ENCODE results near the gene CTIF. TPM values are rescaled to one million over a fixed set of nuclear protein-coding genes. Genes with fewer than 3 reads are reported as not detected.

Gene CTIF
- total and polyA plus RNA-seq, 2 donors (not counting 1 experiment from before 2014, with no cell fraction given): 27.2 to 28.1 TPM

- DNase-seq (ENCODE audit: low read depth in 2 of 2): no peak
- Histone ChIP-seq H3K36me3 (ENCODE audit: control insufficient read depth, insufficient read depth, low read length) (no peaks in the 10 kb centered on the region), H3K9me3 (ENCODE audit: control insufficient read depth, insufficient read depth, low read depth, low read length) (no peaks in the 10 kb centered on the region), H2AFZ (ENCODE audit: low read length) (no peak overlapping the region), H3K9ac (ENCODE audit: insufficient read depth, low read length) (no peak overlapping the region), H3K4me1 (ENCODE audit: control insufficient read depth, extremely low read depth, insufficient read depth, low read length) (peaks cover 16% of the 10 kb centered on the region), H3K4me2 (ENCODE audit: extremely low read depth, insufficient read depth, low read length) (no peak overlapping the region), H3K27me3 (ENCODE audit: control insufficient read depth, insufficient read depth, low read length) (no peaks in the 10 kb centered on the region), H3K27ac (ENCODE audit: insufficient read depth, low read length) (no peak overlapping the region), H3K4me3 (replicated peaks in 1 of 4; ENCODE audit: control extremely low read depth in 1 of 4, insufficient read depth in 1 of 4, low read depth in 3 of 4, low read length in 4 of 4) (no peak overlapping the region), H3K79me2 (ENCODE audit: control insufficient read depth, insufficient read depth, low read length) (no peaks in the 10 kb centered on the region), H4K20me1 (ENCODE audit: control insufficient read depth, extremely low read depth, insufficient read depth, low read length) (no peaks in the 10 kb centered on the region)
- no peak for TF ChIP-seq CTCF (conservative IDR thresholded peaks at IDR 0.05 in 1 of 2, IDR thresholded peaks at IDR 0.05 in 1 of 2; ENCODE audit: low read depth in 1 of 2, low read length in 2 of 2)
- TF ChIP-seq EZH2 (IDR thresholded peaks at IDR 0.05; ENCODE audit: low read length, missing control alignments): no peak
These were observed 7.8 kb upstream of the CTIF start for GRCh38 chr18:48531082-48531403.

GRCh38 chr18:48531908-48532307, 6.9 kb upstream of the CTIF start:
- TF ChIP-seq EZH2 (IDR thresholded peaks at IDR 0.05; ENCODE audit: low read length, missing control alignments) (no peak), CTCF (conservative IDR thresholded peaks at IDR 0.05 in 1 of 2, IDR thresholded peaks at IDR 0.05 in 1 of 2; ENCODE audit: low read depth in 1 of 2, low read length in 2 of 2) (no peak)
- no peaks in the 10 kb centered on the region for H4K20me1 ChIP-seq (ENCODE audit: control insufficient read depth, extremely low read depth, insufficient read depth, low read length)
- DNase-seq (ENCODE audit: low read depth in 2 of 2): no peak
- H3K4me3 ChIP-seq (replicated peaks in 1 of 4; ENCODE audit: control extremely low read depth in 1 of 4, insufficient read depth in 1 of 4, low read depth in 3 of 4, low read length in 4 of 4): no peak overlapping the region
- H3K9me3 ChIP-seq (ENCODE audit: control insufficient read depth, insufficient read depth, low read depth, low read length): no peaks in the 10 kb centered on the region
- peaks cover 16% of the 10 kb centered on the region for H3K4me1 ChIP-seq (ENCODE audit: control insufficient read depth, extremely low read depth, insufficient read depth, low read length)
- no peak overlapping the region for H3K4me2 ChIP-seq (ENCODE audit: extremely low read depth, insufficient read depth, low read length)
- no peak overlapping the region for H3K9ac ChIP-seq (ENCODE audit: insufficient read depth, low read length)
- H3K27ac ChIP-seq (ENCODE audit: insufficient read depth, low read length): no peak overlapping the region
- no peak overlapping the region for H2AFZ ChIP-seq (ENCODE audit: low read length)
- H3K36me3 ChIP-seq (ENCODE audit: control insufficient read depth, insufficient read depth, low read length): no peaks in the 10 kb centered on the region
- H3K27me3 ChIP-seq (ENCODE audit: control insufficient read depth, insufficient read depth, low read length): no peaks in the 10 kb centered on the region
- H3K79me2 ChIP-seq (ENCODE audit: control insufficient read depth, insufficient read depth, low read length): no peaks in the 10 kb centered on the region

GRCh38 chr18:48533340-48534070, 5.3 kb upstream of the CTIF start:
- Histone ChIP-seq H3K4me2 (ENCODE audit: extremely low read depth, insufficient read depth, low read length) (no peak overlapping the region), H3K4me3 (replicated peaks in 1 of 4; ENCODE audit: control extremely low read depth in 1 of 4, insufficient read depth in 1 of 4, low read depth in 3 of 4, low read length in 4 of 4) (no peak overlapping the region), H3K79me2 (ENCODE audit: control insufficient read depth, insufficient read depth, low read length) (no peaks in the 10 kb centered on the region), H3K9ac (ENCODE audit: insufficient read depth, low read length) (no peak overlapping the region), H3K36me3 (ENCODE audit: control insufficient read depth, insufficient read depth, low read length) (no peaks in the 10 kb centered on the region), H3K4me1 (ENCODE audit: control insufficient read depth, extremely low read depth, insufficient read depth, low read length) (peaks cover 16% of the 10 kb centered on the region), H2AFZ (ENCODE audit: low read length) (no peak overlapping the region), H3K27ac (ENCODE audit: insufficient read depth, low read length) (no peak overlapping the region), H3K9me3 (ENCODE audit: control insufficient read depth, insufficient read depth, low read depth, low read length) (no peaks in the 10 kb centered on the region), H4K20me1 (ENCODE audit: control insufficient read depth, extremely low read depth, insufficient read depth, low read length) (no peaks in the 10 kb centered on the region), H3K27me3 (ENCODE audit: control insufficient read depth, insufficient read depth, low read length) (no peaks in the 10 kb centered on the region)
- no peak for DNase-seq (ENCODE audit: low read depth in 2 of 2)
- TF ChIP-seq EZH2 (IDR thresholded peaks at IDR 0.05; ENCODE audit: low read length, missing control alignments): no peak
- TF ChIP-seq CTCF (conservative IDR thresholded peaks at IDR 0.05 in 1 of 2, IDR thresholded peaks at IDR 0.05 in 1 of 2; ENCODE audit: low read depth in 1 of 2, low read length in 2 of 2): no peak
